Smooth muscle cell (in vitro differentiated cells): ENCODE measurements around the gene MT1E. TPM values are rescaled to one million over a fixed set of nuclear protein-coding genes. Genes with fewer than 3 reads are reported as not detected.
"Not testable (repeated sequence)": the region's sequence is repeated elsewhere in the genome, so short reads cannot be mapped to it uniquely, and the experiment has no call there.

ENCODE experiments used
- DNase-seq: peaks from one replicate; lab custom pipeline; 2025; ENCODE audit not compliant: unreplicated experiment; lab: John Stamatoyannopoulos, UW
- H2AFZ ChIP-seq: fragments of 200-600 bp; sonication (generic); 2 replicates; pipeline ENCODE4 v1.6.0; 2016; ENCODE audit warnings: antibody characterized with exemption, low read depth, mild to moderate bottlenecking
- H3F3A ChIP-seq: fragments of 200-600 bp; sonication (generic); 2 replicates; pipeline ENCODE4 v1.6.0; 2017; ENCODE audit warnings: antibody characterized with exemption, low read depth
- H3K27ac ChIP-seq: fragments of 200-600 bp; sonication (generic); 2 replicates; pipeline ENCODE4 v1.5.1; 2016; ENCODE audit warnings: low read depth, mild to moderate bottlenecking
- H3K27me3 ChIP-seq: fragments of 200-600 bp; sonication (generic); 2 replicates; pipeline ENCODE4 v1.6.1; 2016; ENCODE audit warnings: low read depth, mild to moderate bottlenecking
- H3K36me3 ChIP-seq: fragments of 200-600 bp; sonication (generic); 2 replicates; pipeline ENCODE4 v1.5.1; 2016; ENCODE audit warnings: low read depth
- H3K4me1 ChIP-seq: fragments of 200-600 bp; sonication (generic); 2 replicates; pipeline ENCODE4 v1.5.1; 2016; ENCODE audit warnings: low read depth
- H3K4me2 ChIP-seq: fragments of 200-600 bp; sonication (generic); 2 replicates; pipeline ENCODE4 v1.6.0; 2016; ENCODE audit warnings: mild to moderate bottlenecking
- H3K4me3 ChIP-seq: fragments of 200-600 bp; sonication (generic); 2 replicates; pipeline ENCODE4 v1.5.1; 2016; ENCODE audit warnings: mild to moderate bottlenecking
- H3K79me2 ChIP-seq: fragments of 200-600 bp; sonication (generic); 2 replicates; pipeline ENCODE4 v1.6.0; 2016; ENCODE audit warnings: low read depth, mild to moderate bottlenecking
- H3K9ac ChIP-seq: fragments of 200-600 bp; sonication (generic); 2 replicates; pipeline ENCODE4 v1.6.0; 2016; ENCODE audit warnings: low read depth
- H3K9me3 ChIP-seq: fragments of 200-600 bp; sonication (generic); replicated peaks from 2 replicates; pipeline ENCODE4 v1.5.1; 2016; ENCODE audit warnings: low read depth
- H4K20me1 ChIP-seq: fragments of 200-600 bp; sonication (generic); 2 replicates; pipeline ENCODE4 v1.6.0; 2016; ENCODE audit warnings: low read depth
- WGBS: methylation state at CpG from one replicate; pipeline ENCODE4 v1.1.7; 2016; ENCODE audit warnings: low lambda C conversion rate; 5-methylcytosine and 5-hydroxymethylcytosine counted together
- polyA plus RNA-seq: library from polyadenylated mRNA; unstranded; fragments of >200 nt; fragmentation: Nextera tagmentation; extraction: Ambion mirVana; gene quantifications from 2 replicates; pipeline ENCODE4 v1.2.1, GENCODE V29; 2016
- total RNA-seq: library from RNA; depleted of rRNA; stranded (reverse); fragments of >200 nt; gene quantifications from 2 replicates; pipeline ENCODE4 v1.2.3, GENCODE V29; 2014
- TF ChIP-seq, protein P1 (sequence below): fragments of 200-600 bp; sonication (generic); IDR thresholded peaks from 2 replicates; pipeline ENCODE4 v1.5.1; 2017; ENCODE audit warnings: borderline replicate concordance, mild to moderate bottlenecking, antibody characterized with exemption; ENCODE audit not compliant: insufficient read depth, poor library complexity, severe bottlenecking

MT1E gene
- total and polyA plus RNA-seq, 2 experiments from 2014 or later: 2.0 to 10.3 TPM

DNA sequence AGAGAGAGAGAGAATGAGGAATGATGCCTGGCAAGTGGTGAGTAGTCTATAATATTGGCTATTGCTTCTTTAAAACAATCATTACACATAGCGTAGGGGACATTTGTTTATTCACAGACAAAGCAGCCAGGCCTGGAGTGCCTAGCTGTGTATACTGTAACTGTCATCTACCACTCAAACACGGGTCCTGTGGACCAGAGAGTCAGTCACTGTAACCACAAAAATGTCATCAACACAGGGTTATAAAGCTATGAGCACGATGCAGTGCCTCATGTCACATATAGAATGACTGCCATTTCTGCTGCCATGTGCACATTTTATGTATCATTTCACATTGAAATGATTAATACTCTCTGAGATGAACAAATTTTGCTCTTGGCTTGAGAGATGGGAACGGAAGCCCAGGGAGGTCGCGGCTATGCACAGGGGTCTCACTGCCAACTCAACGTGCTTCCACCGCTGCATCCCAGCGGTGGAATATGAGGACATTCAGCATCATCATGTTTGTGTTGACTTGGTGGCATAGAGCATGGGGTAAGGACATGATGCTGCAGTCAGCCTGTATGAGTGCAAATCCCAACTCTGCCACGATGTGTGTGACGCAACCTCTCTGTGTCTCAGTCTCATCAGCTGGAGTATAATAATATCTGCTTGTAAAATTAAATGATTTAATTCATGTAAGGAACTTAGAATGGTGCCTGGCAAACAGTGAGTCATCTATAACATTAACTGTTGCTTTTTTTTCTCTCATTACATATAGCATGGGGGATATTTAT, 47.4 kb downstream of the MT1E start:
- no peaks in the 10 kb centered on the region for H3K4me1 ChIP-seq
- peaks cover 100% of the 10 kb centered on the region for H3K27me3 ChIP-seq
- no peak for DNase-seq
- no peak overlapping the region for H2AFZ ChIP-seq
- TF ChIP-seq, protein P1, sequence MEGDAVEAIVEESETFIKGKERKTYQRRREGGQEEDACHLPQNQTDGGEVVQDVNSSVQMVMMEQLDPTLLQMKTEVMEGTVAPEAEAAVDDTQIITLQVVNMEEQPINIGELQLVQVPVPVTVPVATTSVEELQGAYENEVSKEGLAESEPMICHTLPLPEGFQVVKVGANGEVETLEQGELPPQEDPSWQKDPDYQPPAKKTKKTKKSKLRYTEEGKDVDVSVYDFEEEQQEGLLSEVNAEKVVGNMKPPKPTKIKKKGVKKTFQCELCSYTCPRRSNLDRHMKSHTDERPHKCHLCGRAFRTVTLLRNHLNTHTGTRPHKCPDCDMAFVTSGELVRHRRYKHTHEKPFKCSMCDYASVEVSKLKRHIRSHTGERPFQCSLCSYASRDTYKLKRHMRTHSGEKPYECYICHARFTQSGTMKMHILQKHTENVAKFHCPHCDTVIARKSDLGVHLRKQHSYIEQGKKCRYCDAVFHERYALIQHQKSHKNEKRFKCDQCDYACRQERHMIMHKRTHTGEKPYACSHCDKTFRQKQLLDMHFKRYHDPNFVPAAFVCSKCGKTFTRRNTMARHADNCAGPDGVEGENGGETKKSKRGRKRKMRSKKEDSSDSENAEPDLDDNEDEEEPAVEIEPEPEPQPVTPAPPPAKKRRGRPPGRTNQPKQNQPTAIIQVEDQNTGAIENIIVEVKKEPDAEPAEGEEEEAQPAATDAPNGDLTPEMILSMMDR: no peak
- no peak overlapping the region for H3K4me3 ChIP-seq
- WGBS: 74% methylated on average over 11 of the region's 11 CpGs
- H3K4me2 ChIP-seq: no peak overlapping the region
- no peaks in the 10 kb centered on the region for H3F3A ChIP-seq
- no peak overlapping the region for H3K9ac ChIP-seq
- H3K36me3 ChIP-seq: no peaks in the 10 kb centered on the region
- no peaks in the 10 kb centered on the region for H3K79me2 ChIP-seq
- no peaks in the 10 kb centered on the region for H4K20me1 ChIP-seq
- H3K27ac ChIP-seq: no peak overlapping the region
- no peaks in the 10 kb centered on the region for H3K9me3 ChIP-seq

DNA sequence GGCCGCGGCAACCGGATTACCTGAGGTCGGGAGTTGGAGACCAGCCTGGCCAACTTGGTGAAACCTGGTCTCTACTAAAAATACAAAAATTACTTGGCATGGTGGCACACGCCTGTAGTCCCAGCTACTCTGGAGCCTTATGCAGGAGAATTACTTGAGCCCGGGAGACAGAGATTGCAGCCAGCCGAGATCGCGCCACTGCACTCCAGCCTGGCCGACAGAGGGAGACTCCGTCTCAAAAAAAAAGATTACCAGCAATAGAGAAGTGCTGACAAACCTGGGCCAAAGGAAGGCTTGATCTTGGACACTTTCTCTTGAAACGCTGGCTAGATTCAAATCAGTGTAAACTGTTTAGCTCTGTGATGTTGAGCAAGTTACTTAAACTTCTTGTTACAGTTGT, 48.3 kb downstream of the MT1E start:
- H3K9me3 ChIP-seq: no peaks in the 10 kb centered on the region
- DNase-seq: no peak

DNA sequence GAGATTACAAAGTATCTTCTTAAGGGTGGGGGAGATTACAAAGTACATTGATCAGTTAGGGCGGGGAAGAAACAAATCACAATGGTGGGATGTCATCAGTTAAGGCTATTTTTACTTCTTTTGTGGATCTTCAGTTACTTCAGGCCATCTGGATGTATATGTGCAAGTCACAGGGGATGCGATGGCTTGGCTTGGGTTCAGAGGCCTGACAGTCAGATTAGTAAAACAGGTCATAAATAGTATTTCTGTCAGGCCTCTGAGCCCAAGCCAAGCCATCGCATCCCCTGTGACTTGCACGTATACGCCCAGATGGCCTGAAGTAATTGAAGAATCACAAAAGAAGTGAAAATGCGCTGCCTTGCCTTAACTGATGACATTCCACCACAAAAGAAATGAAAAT, 49.0 kb downstream of the MT1E start:
- H3K4me3 ChIP-seq, H2AFZ ChIP-seq, H3K36me3 ChIP-seq, H3K4me1 ChIP-seq, H3K27ac ChIP-seq, H3K4me2 ChIP-seq, DNase-seq, H3K9ac ChIP-seq, H4K20me1 ChIP-seq, H3K9me3 ChIP-seq, H3F3A ChIP-seq, H3K79me2 ChIP-seq: not testable (repeated sequence)
- WGBS: 62% methylated on average over 6 of the region's 6 CpGs
- peaks cover 86% of the 10 kb centered on the region for H3K27me3 ChIP-seq

More for the DNA sequence above, 48.3 kb downstream of the MT1E start:
- no peaks in the 10 kb centered on the region for H4K20me1 ChIP-seq
- no peak overlapping the region for H3K4me2 ChIP-seq
- H3K27me3 ChIP-seq: peaks cover 93% of the 10 kb centered on the region
- no peaks in the 10 kb centered on the region for H3K4me1 ChIP-seq
- H3K9ac ChIP-seq: no peak overlapping the region
- H2AFZ ChIP-seq: no peak overlapping the region
- H3K4me3 ChIP-seq: no peak overlapping the region
- WGBS: 34% methylated on average over 12 of the region's 12 CpGs
- TF ChIP-seq, protein P1: peak; percentile 40
- no peaks in the 10 kb centered on the region for H3K79me2 ChIP-seq
- no peaks in the 10 kb centered on the region for H3K36me3 ChIP-seq
- H3K27ac ChIP-seq: no peak overlapping the region
- H3F3A ChIP-seq: no peaks in the 10 kb centered on the region

DNA sequence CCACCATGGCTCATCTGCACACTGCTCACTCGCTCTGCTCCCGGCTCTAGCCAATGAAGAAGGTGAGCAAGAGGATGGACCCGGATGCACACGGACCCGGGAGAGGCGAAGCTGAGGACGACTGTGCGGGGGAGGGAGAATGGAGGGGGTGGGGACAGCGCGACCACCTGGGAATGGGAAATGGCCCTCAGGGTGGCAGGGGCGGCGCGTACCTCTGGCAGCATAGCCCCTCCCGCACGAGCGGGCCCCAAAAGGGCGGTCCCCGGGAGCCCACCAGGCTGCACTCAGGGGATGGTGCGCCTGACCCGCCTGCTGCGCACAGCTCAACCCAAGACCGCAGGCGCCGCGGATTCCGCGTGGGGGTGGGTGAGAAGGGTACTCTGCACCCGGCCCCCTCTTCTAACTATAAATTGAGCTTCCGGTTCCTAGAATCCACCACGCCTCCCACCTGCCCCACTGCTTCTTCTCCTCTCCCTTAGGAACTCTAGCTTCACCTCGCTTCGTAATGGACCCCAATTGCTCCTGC, 50.2 kb downstream of the MT1E start:
- WGBS: 7% methylated on average over 30 of the region's 32 CpGs
- H3K4me2 ChIP-seq: peak overlapping the region; percentile 69
- TF ChIP-seq, protein P1: no peak
- H3K36me3 ChIP-seq: no peaks in the 10 kb centered on the region
- no peaks in the 10 kb centered on the region for H4K20me1 ChIP-seq
- H3K27me3 ChIP-seq: peaks cover 74% of the 10 kb centered on the region
- H3K9ac ChIP-seq: no peak overlapping the region
- H3K27ac ChIP-seq: no peak overlapping the region
- H3K4me3 ChIP-seq: peak overlapping the region; percentile 6
- no peaks in the 10 kb centered on the region for H3K79me2 ChIP-seq
- H3F3A ChIP-seq: no peaks in the 10 kb centered on the region
- H3K9me3 ChIP-seq: no peaks in the 10 kb centered on the region
- H2AFZ ChIP-seq: no peak overlapping the region
- H3K4me1 ChIP-seq: no peaks in the 10 kb centered on the region
- DNase-seq: no peak

Other genes starting within 250 kb of the MT1E start
- gene AMFR, start 200.2 kb upstream of the MT1E start, total RNA-seq: 60.6 and 76.6 TPM in 2 replicates
- gene AMFR, start 200.2 kb upstream of the MT1E start, polyA plus RNA-seq: 45.2 and 49.1 TPM in 2 replicates
- 101 and 119 TPM in 2 replicates for gene NUDT21, start 174.4 kb upstream of the MT1E start, total RNA-seq
- 44.4 and 55.5 TPM in 2 replicates for gene NUDT21, start 174.4 kb upstream of the MT1E start, polyA plus RNA-seq
- gene OGFOD1, start 174.2 kb upstream of the MT1E start, total RNA-seq: 56.7 and 107 TPM in 2 replicates
- gene OGFOD1, start 174.2 kb upstream of the MT1E start, polyA plus RNA-seq: 55.8 and 68.7 TPM in 2 replicates
- 33.2 and 43.4 TPM in 2 replicates for gene BBS2, start 105.8 kb upstream of the MT1E start, total RNA-seq
- gene BBS2, start 105.8 kb upstream of the MT1E start, polyA plus RNA-seq: 20.4 and 32.7 TPM in 2 replicates
- not detected in 2 replicates for gene MT4, start 60.7 kb upstream of the MT1E start, total RNA-seq
- gene MT4, start 60.7 kb upstream of the MT1E start, polyA plus RNA-seq: not detected in 2 replicates
- gene MT3, start 36.3 kb upstream of the MT1E start, total RNA-seq: not detected in 2 replicates
- 0.65 TPM in 1 of 2 replicates, not detected in the other for gene MT3, start 36.3 kb upstream of the MT1E start, polyA plus RNA-seq
- gene MT2A, start 17.2 kb upstream of the MT1E start, total RNA-seq: 12.6 and 14.8 TPM in 2 replicates
- 171 and 225 TPM in 2 replicates for gene MT2A, start 17.2 kb upstream of the MT1E start, polyA plus RNA-seq
- gene MT1M, start 6.9 kb downstream of the MT1E start, total RNA-seq: not detected in 2 replicates
- gene MT1M, start 6.9 kb downstream of the MT1E start, polyA plus RNA-seq: 0.19 TPM in 1 of 2 replicates, not detected in the other
- not detected in 2 replicates for gene MT1A, start 12.9 kb downstream of the MT1E start, total RNA-seq
- gene MT1A, start 12.9 kb downstream of the MT1E start, polyA plus RNA-seq: not detected in 2 replicates
- gene MT1B, start 26.1 kb downstream of the MT1E start, total RNA-seq: not detected in 2 replicates
- not detected in 2 replicates for gene MT1B, start 26.1 kb downstream of the MT1E start, polyA plus RNA-seq
- gene MT1F, start 32.2 kb downstream of the MT1E start, total RNA-seq: 0.81 and 5.9 TPM in 2 replicates
- 0.50 and 2.3 TPM in 2 replicates for gene MT1F, start 32.2 kb downstream of the MT1E start, polyA plus RNA-seq
- gene MT1G, start 42.3 kb downstream of the MT1E start, total RNA-seq: not detected in 2 replicates
- 0.40 TPM in 1 of 2 replicates, not detected in the other for gene MT1G, start 42.3 kb downstream of the MT1E start, polyA plus RNA-seq
- gene MT1H, start 44.0 kb downstream of the MT1E start, total RNA-seq: not detected in 2 replicates
- not detected in 2 replicates for gene MT1H, start 44.0 kb downstream of the MT1E start, polyA plus RNA-seq
- 0.76 and 4.3 TPM in 2 replicates for gene MT1X, start 56.7 kb downstream of the MT1E start, total RNA-seq
- gene MT1X, start 56.7 kb downstream of the MT1E start, polyA plus RNA-seq: 11.7 and 12.8 TPM in 2 replicates
- gene NUP93, start 104.3 kb downstream of the MT1E start, total RNA-seq: 40.7 and 45.6 TPM in 2 replicates
- gene NUP93, start 104.3 kb downstream of the MT1E start, polyA plus RNA-seq: 55.8 and 60.9 TPM in 2 replicates
- not detected in 2 replicates for gene SLC12A3, start 239.4 kb downstream of the MT1E start, total RNA-seq
- not detected in 2 replicates for gene SLC12A3, start 239.4 kb downstream of the MT1E start, polyA plus RNA-seq